HepG2 (cell line): ENCODE results near the gene AMZ1. TPM values are rescaled to one million over a fixed set of nuclear protein-coding genes. Genes with fewer than 3 reads are reported as not detected.
A peak's percentile ranks its signal among the peaks of the same experiment; 100 is the strongest.

Source experiments
- EED ChIP-seq: sonication (generic); formaldehyde crosslinking; IDR thresholded peaks from 2 replicates; pipeline ENCODE4 v1.5.0; 2020; ENCODE audit warnings: mild to moderate bottlenecking, missing genetic modification reagents
- MZF1 ChIP-seq: sonication (generic); formaldehyde crosslinking; IDR thresholded peaks from 2 replicates; pipeline ENCODE4 v1.8.1; 2023; ENCODE audit warnings: mild to moderate bottlenecking, missing genetic modification reagents, borderline replicate concordance
- NCOA2 ChIP-seq: sonication (generic); formaldehyde crosslinking; IDR thresholded peaks from 2 replicates; pipeline ENCODE4 v1.8.0; 2022; ENCODE audit warnings: inconsistent platforms
- NFKBIZ ChIP-seq: IDR thresholded peaks from 2 replicates; pipeline ENCODE4 v1.6.1; 2018; ENCODE audit warnings: missing genetic modification reagents, missing compliant biosample characterization
- RXRB ChIP-seq: IDR thresholded peaks from 2 replicates; pipeline ENCODE4 v1.6.1; 2016; ENCODE audit warnings: borderline replicate concordance, missing genetic modification reagents, missing compliant biosample characterization
- SETDB1 ChIP-seq: sonication (generic); formaldehyde crosslinking; IDR thresholded peaks from 2 replicates; pipeline ENCODE4 v1.5.1; 2020; ENCODE audit warnings: missing genetic modification reagents, mild to moderate bottlenecking, borderline replicate concordance
- SP5 ChIP-seq: IDR thresholded peaks from 2 replicates; pipeline ENCODE4 v1.6.1; 2016; ENCODE audit warnings: low read depth, borderline replicate concordance
- TRIM22 ChIP-seq: fragments of 450-650 bp; IDR thresholded peaks from 2 replicates; pipeline ENCODE4 v1.6.1; 2017
- ZBTB43 ChIP-seq: sonication (generic); formaldehyde crosslinking; conservative IDR thresholded peaks from 2 replicates; pipeline ENCODE4 v1.4.0; 2020; ENCODE audit warnings: missing genetic modification reagents
- ZIK1 ChIP-seq: sonication (generic); formaldehyde crosslinking; IDR thresholded peaks from 2 replicates; pipeline ENCODE4 v1.5.0; 2020; ENCODE audit warnings: mild to moderate bottlenecking, low read depth, missing genetic modification reagents, borderline replicate concordance
- ZNF362 ChIP-seq: sonication (generic); formaldehyde crosslinking; IDR thresholded peaks from 2 replicates; pipeline ENCODE4 v1.4.0; 2020; ENCODE audit warnings: missing genetic modification reagents, mild to moderate bottlenecking, borderline replicate concordance
- ZNF704 ChIP-seq: sonication (generic); formaldehyde crosslinking; IDR thresholded peaks from 2 replicates; pipeline ENCODE4 v1.8.1; 2023; ENCODE audit warnings: mild to moderate bottlenecking, inconsistent platforms, moderate library complexity, missing genetic modification reagents, borderline replicate concordance
- ZNF749 ChIP-seq: sonication (generic); formaldehyde crosslinking; IDR thresholded peaks from 2 replicates; pipeline ENCODE4 v1.8.0; 2022; ENCODE audit warnings: mild to moderate bottlenecking, missing genetic modification reagents, moderate library complexity, borderline replicate concordance
- ZNF800 ChIP-seq: sonication (generic); formaldehyde crosslinking; IDR thresholded peaks from 2 replicates; pipeline ENCODE4 v1.4.0; 2020; ENCODE audit warnings: missing genetic modification reagents
- polyA plus RNA-seq, 8 experiments: library from polyadenylated mRNA; depleted of rRNA in 3 of 8; stranded (reverse) in 7 of 8; unstranded in 1 of 8; fragments of >200 nt; fragmentation: Illumina TruSeq in 4 of 8; extraction: Trizol in 4 of 8; gene quantifications; 2 replicates each; pipeline versions ENCODE4 v1.2.1 to v1.2.3, GENCODE V29; 2011 to 2016; ENCODE audit warnings: low read depth in 4 of 8, missing spikeins in 1 of 8, mixed read lengths in 1 of 8; ENCODE audit not compliant: insufficient read depth in 1 of 8
- total RNA-seq, 5 experiments: library from RNA; depleted of rRNA; stranded (reverse); fragments of >200 nt; fragmentation: Illumina TruSeq; extraction: Trizol; gene quantifications; 2 replicates each; pipeline ENCODE4 v1.2.3, GENCODE V29; 2016; ENCODE audit warnings: low read depth in 1 of 5
- TF ChIP-seq, protein P1 (sequence below): IDR thresholded peaks from 2 replicates; pipeline ENCODE4 v1.6.1; 2016; ENCODE audit warnings: missing compliant biosample characterization, missing genetic modification reagents, borderline replicate concordance

The AMZ1 gene
- total and polyA plus RNA-seq, 2 of the 13 experiments (the other 11 are each of a cell fraction or from before 2014, with no cell fraction given), result 0.03 TPM; not detected in 1

DNA sequence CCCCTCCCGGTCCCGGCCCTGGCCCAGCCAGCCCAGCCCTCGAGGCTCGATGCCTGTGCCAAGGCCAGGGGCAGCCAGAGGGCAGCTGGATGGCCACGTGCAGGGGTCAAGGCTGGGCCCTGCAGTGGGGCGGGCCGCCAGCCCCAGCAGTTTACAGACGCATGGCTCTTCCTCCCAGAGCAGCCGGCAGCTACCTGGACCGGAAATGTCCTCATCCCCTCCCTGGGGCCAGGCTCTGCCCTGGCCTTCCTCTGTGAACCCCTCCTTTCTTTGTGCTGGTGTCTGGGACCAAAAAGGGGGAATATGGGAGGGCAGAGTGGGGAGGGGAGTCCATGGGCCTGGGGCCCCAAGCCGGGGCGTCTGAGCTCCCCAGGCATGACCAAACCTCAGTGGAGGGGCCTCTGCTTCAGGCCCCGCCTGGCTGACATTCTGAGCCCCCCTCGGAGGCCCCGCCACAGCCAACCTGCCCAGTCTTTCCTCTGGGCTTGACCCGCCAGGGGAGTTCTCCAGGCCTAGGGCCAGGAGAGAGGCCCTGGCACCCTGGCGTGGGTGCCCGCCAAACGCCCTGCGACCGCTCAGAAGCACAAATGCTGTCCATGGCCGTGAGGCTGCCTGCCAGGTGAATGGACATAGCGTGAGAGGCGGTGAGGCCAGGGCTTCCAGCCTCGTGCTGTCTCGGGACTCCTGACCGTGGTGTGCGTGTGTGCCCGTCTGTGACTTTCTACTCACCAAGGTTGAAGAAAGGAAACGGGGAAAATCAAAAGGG is 24.7 kb upstream of the AMZ1 start (continued):
- TF ChIP-seq RXRB (CRISPR knock-in tag) (peak; percentile 96), SETDB1 (no peak), MZF1 (no peak), EED (CRISPR knock-in tag) (peak; percentile 95), NFKBIZ (CRISPR knock-in tag) (peak; percentile 75; the same call in 1 of the 2 replicates), ZNF800 (CRISPR knock-in tag) (peak; percentile 89; the same call in 1 of the 2 replicates), ZNF362 (0 out of 2 replicates have a peak, but pooled peaks have one; percentile 13), ZNF704 (CRISPR knock-in tag) (0 out of 2 replicates have a peak, but pooled peaks have one; percentile 64), NCOA2 (CRISPR knock-in tag) (peak; percentile 84), SP5 (CRISPR knock-in tag) (peak; percentile 92), TRIM22 (no peak), ZIK1 (peak; percentile 86; the same call in 1 of the 2 replicates), ZNF749 (CRISPR knock-in tag) (peak; percentile 49; the same call in 1 of the 2 replicates), ZBTB43 (CRISPR knock-in tag) (peak; percentile 89)
- TF ChIP-seq, protein P1, sequence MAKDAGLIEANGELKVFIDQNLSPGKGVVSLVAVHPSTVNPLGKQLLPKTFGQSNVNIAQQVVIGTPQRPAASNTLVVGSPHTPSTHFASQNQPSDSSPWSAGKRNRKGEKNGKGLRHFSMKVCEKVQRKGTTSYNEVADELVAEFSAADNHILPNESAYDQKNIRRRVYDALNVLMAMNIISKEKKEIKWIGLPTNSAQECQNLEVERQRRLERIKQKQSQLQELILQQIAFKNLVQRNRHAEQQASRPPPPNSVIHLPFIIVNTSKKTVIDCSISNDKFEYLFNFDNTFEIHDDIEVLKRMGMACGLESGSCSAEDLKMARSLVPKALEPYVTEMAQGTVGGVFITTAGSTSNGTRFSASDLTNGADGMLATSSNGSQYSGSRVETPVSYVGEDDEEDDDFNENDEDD (CRISPR knock-in tag), result peak; percentile 95
